Endothelial cell of umbilical vein (primary cell): Measurements from ENCODE around the gene TPR.

Experiments
- CTCF ChIP-seq, 2 donors: IDR thresholded peaks; 1 replicate in 1 of 2; 2 replicates in 1 of 2; pipeline ENCODE4 v1.5.1; 2011; ENCODE audit warnings: low read length in 2 of 2, mild to moderate bottlenecking in 2 of 2, moderate library complexity in 2 of 2, control low read depth in 1 of 2, inconsistent platforms in 1 of 2, low read depth in 1 of 2; ENCODE audit not compliant: insufficient read depth in 1 of 2; ENCODE audit errors: extremely low read depth in 1 of 2
- GATA2 ChIP-seq: IDR thresholded peaks from 2 replicates; pipeline ENCODE4 v1.7.0; 2011; ENCODE audit warnings: low read depth, mild to moderate bottlenecking, moderate library complexity, mixed read lengths, low read length; ENCODE audit not compliant: insufficient read length, insufficient read depth
- MYC ChIP-seq: IDR thresholded peaks from one replicate; pipeline ENCODE4 v1.6.1; 2011; ENCODE audit warnings: mild to moderate bottlenecking, low read depth, low read length
- TF ChIP-seq, protein P1 (sequence below): IDR thresholded peaks from 2 replicates; pipeline ENCODE4 v1.6.1; 2011; ENCODE audit not compliant: insufficient read depth, insufficient read length

DNA sequence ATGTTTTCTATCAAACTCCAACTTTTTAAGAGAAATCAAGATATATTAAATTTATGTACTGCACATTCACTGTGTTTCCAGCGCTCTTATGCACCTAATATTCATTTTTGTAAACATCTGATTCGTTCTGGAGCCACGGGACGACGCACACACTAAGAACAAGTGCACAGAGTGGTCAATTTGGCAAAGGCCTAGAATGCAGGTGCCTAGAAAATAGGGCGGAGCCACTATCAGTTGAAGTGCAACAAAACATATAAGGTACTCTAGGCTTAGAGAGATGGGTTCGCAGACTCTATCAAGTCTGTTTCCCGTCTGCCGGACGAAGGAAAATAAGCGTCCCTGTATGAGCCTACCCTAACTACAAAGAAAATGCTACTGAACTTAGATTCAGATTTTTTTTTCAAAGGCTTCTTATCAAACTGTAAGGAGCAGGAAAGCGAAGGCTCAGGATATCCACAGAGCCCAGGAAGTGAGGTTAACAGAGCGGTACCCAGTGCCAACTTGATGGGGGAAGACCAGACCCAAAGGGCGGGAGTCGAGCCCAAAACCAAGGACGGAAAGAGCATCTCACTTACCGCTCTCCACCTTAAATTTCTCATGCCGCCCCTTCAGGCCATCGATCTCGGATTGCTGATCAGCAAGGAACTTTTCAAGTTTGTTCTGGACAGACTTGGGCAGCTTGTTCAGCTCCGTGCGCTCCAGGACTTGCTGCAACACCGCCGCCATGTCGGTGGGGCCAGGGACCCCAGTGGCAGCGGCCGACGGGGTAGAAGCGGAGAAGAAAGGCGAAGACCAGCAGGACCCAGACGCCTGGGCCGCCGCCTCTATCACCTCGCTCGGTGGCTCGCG is 526 bp downstream of the TPR start:
- TF ChIP-seq CTCF (IDR thresholded peaks at IDR 0.05; ENCODE audit: extremely low read depth in 1 of 2, insufficient read depth in 1 of 2, low read depth in 1 of 2, low read length in 2 of 2) (no peak), GATA2 (no peak), MYC (no peak)
- TF ChIP-seq, protein P1, sequence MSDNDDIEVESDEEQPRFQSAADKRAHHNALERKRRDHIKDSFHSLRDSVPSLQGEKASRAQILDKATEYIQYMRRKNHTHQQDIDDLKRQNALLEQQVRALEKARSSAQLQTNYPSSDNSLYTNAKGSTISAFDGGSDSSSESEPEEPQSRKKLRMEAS: no peak
